HS-27A (cell line): ENCODE measurements around the gene RASL11B.

Experiments
- DNase-seq: peaks from one replicate; pipeline ENCODE4 v3.0.0-alpha.2; 2012; ENCODE audit warnings: low read depth, missing footprints

Gene RASL11B

DNA sequence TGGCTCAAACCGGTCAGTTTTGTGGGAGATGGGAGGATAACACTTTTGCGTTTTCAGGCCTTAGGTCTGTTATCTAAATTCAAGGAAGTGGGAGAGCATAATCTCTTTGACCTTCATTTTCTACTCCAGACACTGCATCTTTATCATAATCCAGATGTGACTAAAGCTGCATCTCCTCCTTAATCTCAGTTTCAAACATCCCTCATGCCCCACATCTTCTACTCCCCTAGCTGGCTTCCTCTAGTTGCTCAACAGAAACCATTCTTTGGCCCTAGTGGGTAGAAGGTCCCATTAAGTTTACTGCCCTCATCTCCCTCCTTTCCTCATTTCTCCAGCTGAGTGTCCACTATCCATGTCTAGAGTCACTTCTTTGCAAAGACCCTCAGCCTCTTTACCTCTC is 18.8 kb upstream of the RASL11B start:
- no peak for DNase-seq

DNA sequence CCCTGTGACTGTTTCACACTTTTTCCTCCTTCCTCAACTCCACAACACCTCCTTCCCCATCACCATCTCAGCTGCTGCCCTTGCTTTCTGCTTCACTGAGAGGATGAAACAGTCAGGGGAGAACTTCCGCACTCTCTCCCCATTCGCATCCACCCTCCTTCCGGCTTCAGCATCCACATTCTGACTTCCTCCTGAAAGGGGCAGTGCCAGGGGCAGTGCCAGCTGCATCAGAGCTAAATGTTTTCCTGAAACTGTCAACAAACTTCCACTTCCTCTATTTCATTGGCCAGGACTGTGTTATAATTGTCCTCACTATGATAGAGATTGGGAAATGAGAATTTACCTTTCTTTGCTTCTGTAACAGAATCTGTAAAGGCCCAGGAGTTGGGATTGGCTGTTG is 18.2 kb upstream of the RASL11B start:
- no peak for DNase-seq

DNA sequence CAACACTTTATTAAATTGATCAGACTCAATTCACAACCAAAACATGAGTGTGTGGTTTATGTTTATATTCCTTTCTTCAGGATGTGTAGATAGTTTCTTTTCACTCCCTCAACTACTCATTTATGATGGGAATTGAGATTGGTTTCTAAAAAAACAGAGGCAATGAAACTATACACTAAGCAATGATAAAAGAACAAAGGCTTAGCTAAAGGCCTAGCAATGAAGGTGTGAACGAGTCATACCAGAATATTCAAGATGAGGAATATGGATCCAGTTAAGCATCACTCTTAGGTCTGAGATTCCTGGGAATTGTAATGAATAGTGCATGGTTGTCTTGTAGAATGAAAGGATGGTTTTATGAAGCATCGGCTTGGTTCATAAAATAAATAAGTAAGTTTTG is 17.5 kb upstream of the RASL11B start:
- DNase-seq, result no peak

DNA sequence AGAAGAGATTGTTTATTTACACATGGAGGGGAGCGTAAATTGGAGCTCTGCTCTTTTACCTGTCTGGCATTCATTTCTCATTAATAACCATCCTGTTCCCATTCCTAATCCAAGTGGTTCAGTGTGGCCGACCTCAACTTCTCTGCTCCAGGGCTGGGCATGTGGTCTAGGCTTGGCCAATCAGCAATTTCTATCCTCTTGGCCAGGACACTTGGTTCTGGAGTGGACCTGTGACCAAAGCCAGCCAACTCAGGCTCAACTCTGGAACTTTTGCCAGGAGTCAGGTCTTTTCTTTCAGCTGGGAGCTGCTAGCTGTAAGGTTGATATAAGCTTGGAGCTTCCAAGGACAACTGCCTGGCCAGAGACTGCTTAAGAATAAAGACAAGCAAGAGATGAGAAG is 15.6 kb upstream of the RASL11B start:
- DNase-seq, result no peak

DNA sequence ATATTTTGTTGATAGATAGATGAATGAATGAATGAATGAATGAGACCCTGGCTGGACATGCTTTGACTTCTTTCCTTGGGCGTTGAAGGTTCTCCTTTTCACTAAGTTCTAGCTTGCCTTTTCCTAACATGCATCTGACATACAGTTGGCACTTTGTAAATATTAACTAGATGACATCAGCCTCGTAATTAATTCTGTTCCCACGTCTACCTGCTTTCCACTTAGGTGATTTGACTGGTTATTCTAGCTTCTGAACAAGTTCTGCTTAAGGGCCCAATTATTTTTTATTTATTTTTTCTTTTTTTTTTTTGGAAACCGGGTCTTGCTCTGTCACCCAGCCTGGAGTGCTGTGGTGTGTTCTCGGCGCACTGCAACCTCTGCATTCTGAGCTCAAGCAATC is 13.9 kb upstream of the RASL11B start:
- DNase-seq, result no peak

DNA sequence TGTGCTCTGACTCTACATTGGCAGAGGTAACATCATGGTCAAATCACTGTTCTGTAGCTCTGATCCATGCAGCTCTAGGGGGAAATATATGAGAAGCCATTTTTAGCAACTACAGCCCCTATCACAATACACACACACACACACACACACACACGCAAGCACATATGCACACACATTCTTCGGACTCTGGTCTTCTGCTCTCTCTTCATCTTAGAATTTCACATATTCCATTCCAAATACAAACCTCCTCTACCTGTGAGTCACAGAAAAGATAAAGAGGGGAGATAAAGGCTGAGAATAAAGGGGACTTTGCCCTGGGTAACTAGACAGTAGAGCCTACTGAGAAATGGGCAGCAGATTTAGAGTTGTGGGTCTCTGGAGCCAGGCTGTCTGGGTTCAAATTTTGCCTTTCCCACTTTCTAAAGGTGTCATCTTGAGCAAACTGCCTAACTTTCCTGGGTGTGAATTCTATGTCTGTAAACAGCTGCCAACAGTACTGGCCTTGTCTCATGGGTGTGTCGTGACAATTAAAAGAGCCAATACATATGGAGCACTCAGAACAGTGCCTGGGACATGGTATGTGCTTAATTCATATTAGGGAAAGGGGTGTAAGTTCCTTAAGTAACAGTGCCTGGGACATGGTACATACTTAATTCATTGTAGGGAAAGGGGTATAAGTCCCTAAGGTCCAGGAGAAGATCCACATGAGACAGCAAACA is 11.6 kb upstream of the RASL11B start:
- no peak for DNase-seq

DNA sequence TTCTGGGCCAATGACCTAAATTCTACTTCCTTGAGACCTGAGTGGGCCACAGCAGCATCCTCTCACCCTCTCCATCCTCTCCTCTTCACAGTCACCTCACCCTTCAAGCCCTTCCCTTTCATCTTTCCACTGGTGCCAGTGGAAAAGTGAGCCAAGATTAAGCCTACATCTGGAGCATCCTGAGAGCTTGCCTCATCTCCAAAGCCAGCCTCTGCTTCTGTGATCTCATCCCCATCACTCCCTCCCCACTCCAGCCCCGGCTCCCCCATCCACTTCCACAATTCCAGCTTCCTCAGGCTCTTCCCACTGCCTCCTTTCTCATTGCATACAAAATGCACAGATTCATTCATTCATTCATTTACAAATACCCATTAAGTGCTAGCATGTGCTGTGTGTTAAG is 10.1 kb upstream of the RASL11B start:
- no peak for DNase-seq

DNA sequence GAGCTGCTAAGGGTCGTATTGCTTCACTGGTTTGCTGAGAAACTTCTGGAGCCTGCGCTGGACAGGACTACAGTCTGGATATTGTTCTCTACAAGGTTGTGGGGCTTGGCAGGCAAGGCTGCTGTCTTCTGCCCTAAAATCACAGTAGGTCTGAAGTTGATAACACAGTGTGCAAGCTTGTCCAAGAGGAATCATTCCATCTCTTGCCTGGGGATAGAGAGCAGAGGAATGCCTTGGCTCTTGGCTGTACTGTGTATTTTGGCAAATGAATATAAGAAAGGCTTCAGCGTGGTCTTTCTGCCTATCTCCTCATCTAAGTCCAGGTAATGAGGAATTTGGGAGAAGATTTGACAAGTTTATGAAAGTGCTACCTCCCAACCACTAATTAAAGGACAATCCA is 9.4 kb upstream of the RASL11B start:
- DNase-seq, result no peak

DNA sequence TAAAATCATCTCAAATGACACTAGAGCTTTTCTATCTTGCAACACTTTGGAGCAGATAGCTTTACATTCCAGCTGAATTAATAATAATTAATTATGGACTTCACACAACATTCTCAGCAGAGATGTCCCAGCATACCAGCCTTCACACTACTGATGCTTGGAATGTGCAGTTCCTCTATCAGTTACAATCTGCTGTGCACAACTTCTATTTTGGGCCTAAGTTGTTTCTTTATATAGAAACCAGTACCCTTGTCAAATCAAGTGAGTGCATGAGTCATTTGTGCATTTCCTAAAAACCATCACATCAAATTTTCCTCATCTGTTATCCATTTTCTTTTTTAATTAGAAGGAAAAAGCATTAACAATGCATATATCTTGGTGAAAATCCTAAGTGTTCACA is 8.8 kb upstream of the RASL11B start:
- no peak for DNase-seq

DNA sequence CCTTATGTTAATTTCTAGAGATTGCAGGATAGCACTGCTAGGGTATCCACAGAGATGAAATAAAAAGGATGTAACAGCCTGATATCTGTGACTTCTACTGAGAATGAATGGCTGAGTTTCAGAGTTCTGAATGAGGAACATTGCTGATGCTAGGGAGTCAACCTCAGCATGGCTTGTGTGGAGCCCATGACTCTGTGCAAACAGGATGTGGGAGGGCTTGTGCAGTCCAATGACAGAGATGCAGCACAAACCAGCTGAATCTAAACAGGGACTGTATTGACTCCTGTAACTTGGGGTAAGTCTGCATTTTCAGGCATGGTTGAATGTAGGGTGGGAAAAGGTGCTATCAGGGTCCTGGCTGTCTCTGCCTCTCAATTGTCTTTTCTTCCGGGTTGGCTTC is 5.3 kb upstream of the RASL11B start:
- DNase-seq, result no peak

DNA sequence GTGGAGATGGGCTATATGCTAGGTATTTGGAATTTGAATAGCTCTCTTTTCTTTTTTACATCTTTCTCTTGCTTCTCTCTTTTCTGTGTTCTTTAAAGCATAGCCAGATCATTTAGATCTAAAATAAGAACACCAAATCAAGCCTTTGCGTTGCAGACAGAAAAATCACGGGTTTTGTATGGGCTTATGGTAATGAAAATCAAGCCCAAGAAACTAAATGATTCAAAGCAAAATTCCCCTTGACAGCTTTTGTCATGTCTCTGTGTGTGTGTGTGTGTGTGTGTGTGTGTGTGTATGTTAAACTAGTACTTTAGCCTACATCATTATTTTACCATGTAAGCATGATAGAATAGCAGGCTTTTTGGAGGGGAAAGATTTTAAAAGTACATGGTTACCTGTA is 1.8 kb upstream of the RASL11B start:
- DNase-seq, result no peak

DNA sequence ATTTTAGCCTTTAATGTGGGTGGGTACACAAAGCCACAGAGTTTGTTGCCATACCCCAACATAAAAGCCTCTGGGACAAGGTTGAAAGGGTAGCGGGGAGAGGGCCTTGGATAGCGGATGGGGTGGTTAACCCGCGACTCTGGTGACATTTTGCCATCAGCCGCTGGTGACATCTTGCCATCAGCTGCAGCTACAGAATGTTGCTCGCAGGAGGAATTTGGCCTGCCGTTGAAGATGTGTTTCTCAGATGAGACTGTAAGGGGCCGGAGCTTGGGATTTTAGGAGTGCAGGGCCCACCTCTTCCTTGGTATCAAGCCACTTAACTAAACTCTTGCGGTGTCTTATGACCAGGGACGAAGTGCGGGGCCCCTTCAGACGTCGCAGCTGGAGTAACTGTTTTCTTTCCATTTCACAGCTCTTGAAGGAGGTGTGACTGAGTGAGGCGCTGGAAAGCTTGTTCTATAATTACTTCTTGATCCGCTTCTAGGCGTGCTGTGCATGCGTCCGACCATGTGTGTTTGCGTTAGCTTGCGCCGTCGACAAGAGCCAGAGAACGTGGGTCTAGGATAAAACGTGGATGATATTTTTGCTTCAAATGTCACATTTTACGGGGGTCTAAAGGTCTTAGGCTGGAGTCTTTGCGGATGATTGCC is 820 bp upstream of the RASL11B start:
- no peak for DNase-seq

DNA sequence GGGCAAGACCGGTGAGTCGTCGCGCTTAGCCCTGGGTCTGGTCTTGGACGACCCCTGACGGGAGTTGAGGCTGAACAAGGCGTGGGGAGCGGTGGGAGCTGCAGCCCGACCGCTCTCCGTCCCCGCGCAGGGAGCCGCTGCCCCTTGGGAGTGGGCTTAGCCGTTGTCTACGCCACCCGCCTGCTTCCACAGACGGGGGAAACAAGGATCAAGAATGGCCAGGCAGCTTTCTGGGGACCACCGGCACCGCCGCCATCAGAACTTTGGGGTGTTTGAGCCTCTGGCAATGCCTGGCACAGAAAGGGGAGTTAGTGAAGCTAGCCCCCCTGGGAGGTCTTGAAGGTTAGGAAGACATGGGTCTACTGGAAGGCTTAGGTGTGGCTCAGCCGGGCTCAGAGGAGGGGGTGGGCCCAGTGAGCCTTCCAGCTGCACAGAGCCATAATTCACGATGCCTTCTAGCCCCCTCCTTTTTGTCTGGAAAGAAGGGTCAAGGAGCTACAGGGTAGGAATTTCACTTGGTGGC is 583 bp downstream of the RASL11B start:
- DNase-seq, result no peak

DNA sequence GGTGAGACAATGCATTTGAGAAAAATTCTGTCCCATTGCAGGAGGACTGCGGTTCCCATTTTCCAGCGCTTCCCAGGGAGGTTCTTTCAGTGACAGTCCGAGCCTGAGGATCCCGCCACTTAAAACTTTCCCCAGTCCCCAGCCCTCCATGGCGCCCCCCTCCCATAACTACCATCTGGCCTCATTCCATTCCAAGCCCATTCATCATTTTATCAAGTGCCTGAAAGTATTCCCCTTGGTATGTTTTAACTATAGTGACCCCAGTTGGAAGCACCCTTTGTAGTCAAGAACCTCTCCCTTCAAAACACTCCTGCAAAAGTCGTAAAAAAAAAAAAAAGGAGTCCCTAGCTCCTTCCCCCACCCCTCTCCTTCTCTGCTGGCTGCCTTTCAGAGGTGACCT is 1.2 kb downstream of the RASL11B start:
- no peak for DNase-seq

DNA sequence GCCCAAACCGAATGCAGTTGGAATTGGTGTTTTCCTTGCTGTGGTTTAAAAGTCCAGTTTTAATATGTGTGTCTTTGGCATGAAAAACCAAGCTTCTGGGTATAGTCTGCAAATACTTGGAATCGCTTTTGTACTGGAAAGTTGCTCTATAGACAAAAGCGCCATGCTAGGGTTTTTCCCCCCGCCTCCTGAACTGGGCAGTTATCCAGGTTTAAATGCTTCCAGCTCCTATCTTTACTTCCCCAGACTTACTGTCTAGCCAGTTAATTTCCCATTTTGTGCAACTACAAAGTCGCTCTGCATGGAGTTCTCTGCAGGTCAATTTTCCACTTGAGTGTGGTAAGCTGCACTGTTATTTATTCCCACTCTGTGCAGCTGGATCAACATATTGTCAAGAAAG is 2.7 kb downstream of the RASL11B start:
- DNase-seq, result no peak

DNA sequence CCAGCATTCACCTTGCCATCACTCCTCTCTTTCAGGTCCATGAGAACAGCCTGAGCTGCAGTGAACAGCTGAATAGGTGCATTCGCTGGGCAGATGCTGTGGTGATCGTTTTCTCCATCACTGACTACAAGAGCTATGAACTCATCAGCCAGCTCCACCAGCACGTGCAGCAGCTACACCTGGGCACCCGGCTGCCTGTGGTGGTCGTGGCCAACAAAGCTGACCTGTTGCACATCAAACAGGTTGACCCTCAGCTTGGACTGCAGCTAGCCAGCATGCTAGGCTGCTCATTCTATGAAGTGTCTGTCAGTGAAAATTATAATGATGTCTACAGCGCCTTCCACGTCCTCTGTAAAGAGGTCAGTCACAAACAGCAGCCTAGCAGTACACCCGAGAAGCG is 3.2 kb downstream of the RASL11B start:
- DNase-seq, result no peak

DNA sequence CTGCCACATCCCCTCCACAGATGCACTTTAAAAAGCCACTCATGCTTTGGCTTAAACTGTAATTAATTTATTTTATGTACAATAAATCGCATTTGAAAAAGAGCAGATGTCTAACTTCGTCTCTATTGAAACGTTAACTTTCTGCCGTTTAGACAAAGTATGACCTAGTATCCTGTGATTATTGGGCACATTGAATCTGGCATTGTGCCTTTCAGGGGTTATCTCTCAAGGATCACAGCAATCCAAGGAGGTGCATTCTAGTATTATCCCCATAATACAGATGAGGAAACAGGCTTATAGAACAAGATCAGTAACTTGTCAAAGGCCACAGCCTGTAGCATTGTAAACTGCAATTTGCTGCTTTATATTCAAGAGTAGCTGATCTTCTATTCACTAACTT is 4.6 kb downstream of the RASL11B start:
- no peak for DNase-seq

DNA sequence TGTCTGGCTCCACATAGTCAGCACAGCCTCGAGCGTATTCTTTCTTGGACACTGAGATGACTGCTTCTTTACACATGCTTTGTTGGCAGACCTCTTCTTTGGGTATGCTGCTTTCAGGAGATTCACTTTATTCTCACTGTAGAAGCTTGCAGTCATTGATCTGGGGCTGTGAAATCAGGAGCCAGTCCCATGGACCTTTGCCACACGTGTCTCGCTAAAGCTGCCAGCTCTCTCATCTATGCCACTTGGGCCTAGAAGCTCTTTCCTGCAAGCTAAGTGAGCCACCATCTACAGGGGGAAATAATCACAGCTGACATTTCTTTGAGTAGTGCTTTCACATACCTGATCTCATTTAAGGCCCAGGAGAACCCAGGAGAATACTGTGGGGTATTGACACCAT is 5.0 kb downstream of the RASL11B start:
- no peak for DNase-seq

DNA sequence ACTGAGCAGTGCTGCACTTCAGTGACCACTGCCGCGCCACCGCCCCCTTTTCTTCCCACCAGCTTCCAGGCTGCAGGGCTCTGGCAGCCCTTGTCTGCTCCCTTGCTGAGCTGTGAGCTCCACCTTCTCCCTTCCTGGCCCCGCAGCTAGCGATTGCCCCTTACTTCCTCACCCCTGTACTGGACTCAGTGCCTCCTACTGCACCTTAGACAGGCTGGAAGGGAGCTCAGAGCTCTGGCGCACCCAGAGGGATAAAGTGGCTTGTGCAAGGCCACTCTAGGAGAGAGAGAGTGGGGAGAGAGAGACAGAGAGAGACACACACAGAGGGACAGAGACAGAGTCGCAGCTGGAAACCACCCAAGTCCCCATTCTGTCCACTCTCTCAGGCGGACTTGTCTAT is 6.0 kb downstream of the RASL11B start:
- no peak for DNase-seq

DNA sequence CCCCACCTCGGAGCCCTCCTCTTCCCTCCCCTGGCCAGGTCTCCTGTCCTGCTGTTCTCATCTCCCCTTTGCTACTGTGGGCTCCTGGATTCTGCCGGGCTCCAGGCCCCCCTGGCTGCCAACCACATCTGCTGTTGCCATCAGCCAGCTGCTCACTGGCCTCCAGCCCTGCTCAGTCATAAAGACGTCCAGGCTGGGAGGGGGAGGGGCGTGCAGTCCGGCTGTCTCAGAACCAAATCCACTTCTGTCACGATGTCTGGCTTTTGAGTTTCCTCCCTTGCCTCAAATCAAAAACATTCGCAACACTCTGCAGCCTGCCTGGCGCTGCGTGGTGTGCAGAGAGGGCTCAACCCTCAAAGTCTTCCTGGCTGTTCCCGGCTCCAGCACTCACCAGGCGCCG is 7.1 kb downstream of the RASL11B start:
- no peak for DNase-seq

DNA sequence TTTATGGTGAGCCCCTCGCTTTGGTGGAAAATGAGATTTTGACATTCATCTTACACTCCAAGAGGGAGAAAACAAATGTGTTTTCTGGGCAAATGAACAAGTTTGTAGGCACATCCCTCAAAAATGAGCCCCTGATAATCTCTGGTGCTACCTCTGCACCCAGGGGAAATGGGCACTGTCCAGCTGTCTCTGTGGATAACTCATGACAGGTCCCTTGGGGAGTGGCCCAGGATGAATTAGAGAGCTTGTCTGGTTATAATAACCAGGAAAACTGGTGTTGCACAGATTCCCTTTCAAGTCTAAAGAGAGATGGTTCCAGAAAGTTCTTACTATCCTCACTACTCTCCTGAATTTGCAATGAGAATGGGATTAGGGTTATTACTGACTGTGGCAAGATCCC is 7.5 kb downstream of the RASL11B start:
- DNase-seq, result no peak

DNA sequence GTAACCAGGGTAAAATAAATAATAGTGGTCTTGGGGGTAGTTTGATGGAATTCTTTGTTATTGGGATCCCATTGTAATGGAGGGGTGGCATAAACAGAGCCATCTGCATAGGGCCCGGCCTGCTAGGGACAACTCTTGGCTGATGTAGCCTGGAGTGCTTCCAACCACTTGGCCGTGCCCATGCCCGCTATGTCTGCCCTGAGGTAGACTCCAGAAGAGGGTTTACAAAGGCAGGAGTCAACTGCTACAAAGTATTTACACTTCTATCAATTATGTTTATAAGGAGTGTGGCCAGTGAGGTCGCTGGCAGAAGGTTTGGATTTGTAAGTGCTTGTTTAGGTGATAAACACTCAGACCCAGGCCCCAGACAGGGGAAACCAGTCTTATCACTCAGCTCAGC is 8.1 kb downstream of the RASL11B start:
- no peak for DNase-seq

DNA sequence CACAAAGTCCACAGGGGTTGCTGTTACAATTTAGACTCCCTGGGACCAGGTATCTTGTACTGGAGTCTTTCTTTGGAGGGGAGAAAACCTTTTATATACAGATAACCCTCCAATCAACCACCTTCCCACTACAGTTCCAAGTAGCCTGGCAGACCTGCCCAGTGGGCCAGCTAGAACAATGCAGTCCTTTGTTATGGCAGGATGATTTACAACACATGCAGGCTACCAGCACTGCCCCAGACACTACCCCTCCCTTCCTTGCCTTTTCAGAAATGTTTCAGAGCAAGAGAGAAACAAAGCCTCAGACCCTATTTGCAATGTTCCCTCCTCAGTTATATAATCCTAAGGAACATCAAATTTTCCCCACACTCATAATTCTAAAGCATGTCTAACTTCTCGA is 11.1 kb downstream of the RASL11B start:
- no peak for DNase-seq

DNA sequence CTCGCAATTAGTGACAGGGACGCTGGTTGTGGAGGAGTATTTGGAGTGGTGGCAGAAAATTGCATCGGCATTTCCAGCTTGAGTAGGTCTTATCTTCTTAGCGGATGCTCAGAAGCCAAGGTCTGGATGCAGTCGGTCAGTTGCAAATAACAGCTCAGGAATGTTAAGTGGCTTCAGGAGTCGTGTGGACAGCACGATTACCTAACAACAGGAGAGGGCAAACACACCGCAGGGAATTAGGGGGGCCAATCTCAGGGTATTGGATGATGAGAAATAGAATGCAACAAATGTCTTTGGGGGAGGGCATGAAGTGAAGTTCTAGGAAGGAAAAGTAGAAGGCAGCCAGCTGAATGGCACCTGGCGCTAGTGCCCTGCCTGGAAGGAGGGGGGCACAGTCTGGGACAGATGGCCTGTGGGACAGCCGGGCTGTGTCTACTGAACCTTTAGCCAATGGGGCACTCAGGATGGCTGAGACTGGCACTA is 11.8 kb downstream of the RASL11B start:
- no peak for DNase-seq
